HEK293 (cell line): ENCODE data around the gene SPECC1.

Source experiments
- CTCF ChIA-PET: fragments of 350-600 bp; formaldehyde crosslinking; extraction: SDS; loops from one replicate; lab custom pipeline; 2021; ENCODE audit warnings: antibody characterized with exemption; lab: Yijun Ruan, JAX
- POLR2A ChIA-PET: fragments of 300-600 bp; formaldehyde crosslinking; extraction: SDS; loops from one replicate; lab custom pipeline; 2020; ENCODE audit warnings: antibody characterized with exemption, inconsistent platforms; lab: Yijun Ruan, JAX
- H3K27ac ChIP-seq: fragments of 200-500 bp; sonication (Bioruptor generic); 2 replicates; pipeline ENCODE4 v1.5.1; 2014; ENCODE audit warnings: low read depth, low read length, control low read depth, inconsistent platforms; ENCODE audit errors: extremely low read depth
- H3K36me3 ChIP-seq, 2 experiments: fragments of 200-500 bp in 1 of 2; sonication (Bioruptor generic) in 1 of 2; 1 replicate in 1 of 2; 2 replicates in 1 of 2; pipeline ENCODE4 v1.5.1; 2014 to 2017; ENCODE audit warnings: inconsistent platforms in 2 of 2, low read length in 2 of 2; ENCODE audit not compliant: control insufficient read depth in 2 of 2, insufficient read depth in 1 of 2
- H3K4me1 ChIP-seq: fragments of 200-500 bp; sonication (Bioruptor generic); 2 replicates; pipeline ENCODE4 v1.5.1; 2014; ENCODE audit warnings: mild to moderate bottlenecking, low read length, inconsistent platforms; ENCODE audit not compliant: control insufficient read depth, insufficient read depth
- H3K4me3 ChIP-seq: 2 replicates; pipeline ENCODE4 v1.5.1; 2011; ENCODE audit warnings: low read depth, mild to moderate bottlenecking, control low read depth, low read length, moderate library complexity
- H3K9me3 ChIP-seq: fragments of 200-500 bp; sonication (Bioruptor generic); 2 replicates; pipeline ENCODE4 v1.5.1; 2014; ENCODE audit warnings: low read depth, low read length, inconsistent platforms; ENCODE audit not compliant: control insufficient read depth, insufficient read depth
- EGR2 ChIP-seq: fragments of 450-650 bp; formaldehyde crosslinking; IDR thresholded peaks from 2 replicates; pipeline ENCODE4 v1.5.1; 2016; ENCODE audit warnings: low read depth, missing biosample characterization, missing genetic modification characterization
- GLIS2 ChIP-seq: fragments of 450-650 bp; formaldehyde crosslinking; IDR thresholded peaks from 2 replicates; pipeline ENCODE4 v1.5.1; 2016; ENCODE audit warnings: missing biosample characterization, missing genetic modification characterization
- ZFHX2 ChIP-seq: fragments of 450-650 bp; formaldehyde crosslinking; conservative IDR thresholded peaks from 2 replicates; pipeline ENCODE4 v1.5.1; 2016; ENCODE audit warnings: missing biosample characterization, missing genetic modification characterization
- ZFP37 ChIP-seq: fragments of 450-650 bp; formaldehyde crosslinking; IDR thresholded peaks from 2 replicates; pipeline ENCODE4 v1.5.1; 2016; ENCODE audit warnings: missing biosample characterization, missing genetic modification characterization
- ZNF202 ChIP-seq: fragments of 450-650 bp; formaldehyde crosslinking; IDR thresholded peaks from 2 replicates; pipeline ENCODE4 v1.5.1; 2016; ENCODE audit warnings: missing biosample characterization, missing genetic modification characterization, borderline replicate concordance
- ZNF266 ChIP-seq: fragments of 450-650 bp; formaldehyde crosslinking; IDR thresholded peaks from 2 replicates; pipeline ENCODE4 v1.5.1; 2016; ENCODE audit warnings: missing biosample characterization, missing genetic modification characterization, low read depth
- ZNF394 ChIP-seq: fragments of 450-650 bp; formaldehyde crosslinking; IDR thresholded peaks from 2 replicates; pipeline ENCODE4 v1.5.1; 2016; ENCODE audit warnings: missing biosample characterization, missing genetic modification characterization, mild to moderate bottlenecking, moderate library complexity, borderline replicate concordance
- ZNF596 ChIP-seq: fragments of 450-650 bp; IDR thresholded peaks from 2 replicates; pipeline ENCODE4 v1.5.0; 2018; ENCODE audit warnings: missing biosample characterization, mild to moderate bottlenecking, missing genetic modification characterization, moderate library complexity
- ZNF777 ChIP-seq: fragments of 450-650 bp; formaldehyde crosslinking; IDR thresholded peaks from 2 replicates; pipeline ENCODE4 v1.5.1; 2017; ENCODE audit warnings: missing biosample characterization, missing genetic modification characterization, borderline replicate concordance
- TF ChIP-seq, protein P1 (sequence below): fragments of 450-650 bp; formaldehyde crosslinking; IDR thresholded peaks from 2 replicates; pipeline ENCODE4 v1.5.1; 2016; ENCODE audit warnings: missing biosample characterization, missing genetic modification characterization
- TF ChIP-seq, protein P2 (sequence below): fragments of 450-650 bp; formaldehyde crosslinking; IDR thresholded peaks from 2 replicates; pipeline ENCODE4 v1.5.1; 2016; ENCODE audit warnings: missing biosample characterization, missing genetic modification characterization
- TF ChIP-seq, protein P3 (sequence below): fragments of 450-650 bp; formaldehyde crosslinking; IDR thresholded peaks from 2 replicates; pipeline ENCODE4 v1.5.1; 2016; ENCODE audit warnings: missing biosample characterization, missing genetic modification characterization
- TF ChIP-seq, protein P4 (sequence below): fragments of 450-650 bp; formaldehyde crosslinking; IDR thresholded peaks from 2 replicates; pipeline ENCODE4 v1.5.1; 2016; ENCODE audit warnings: missing biosample characterization, missing genetic modification characterization

SPECC1 gene

DNA sequence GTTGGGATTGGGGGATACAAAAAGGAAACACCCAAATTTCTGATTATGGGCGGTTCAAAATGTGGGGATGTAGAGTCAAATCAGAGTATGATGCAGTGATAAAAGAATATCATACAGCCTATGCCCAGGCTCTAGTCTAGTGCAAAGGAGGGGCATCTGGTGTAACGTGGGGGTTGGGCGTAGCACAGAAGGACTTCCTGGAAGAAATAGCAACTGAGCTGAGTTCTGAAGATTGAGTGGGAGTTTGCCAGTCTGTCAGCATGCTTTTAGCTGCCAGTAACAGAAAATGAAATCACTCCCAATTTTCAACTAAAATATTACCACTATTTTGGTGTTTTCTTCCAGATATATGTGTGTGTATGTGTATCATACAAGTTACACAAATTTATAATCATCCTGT is 196.9 kb downstream of the SPECC1 start:
- H3K4me1 ChIP-seq = peaks cover 9% of the 10 kb centered on the region; the same call in 1 of the 2 replicates
- H3K4me3 ChIP-seq = no peak overlapping the region
- no peak for TF ChIP-seq GLIS2 (tag by site-specific recombination)
- TF ChIP-seq ZNF777 (tag by site-specific recombination) = no peak
- TF ChIP-seq ZFHX2 (tag by site-specific recombination) = peak; percentile 50; the same call in 1 of the 2 replicates
- TF ChIP-seq EGR2 = 0 out of 2 replicates have a peak, but pooled peaks have one; percentile 35
- TF ChIP-seq ZFP37 = no peak
- TF ChIP-seq ZNF394 (tag by site-specific recombination) = no peak
- TF ChIP-seq ZNF202 = no peak
- TF ChIP-seq, protein P1, sequence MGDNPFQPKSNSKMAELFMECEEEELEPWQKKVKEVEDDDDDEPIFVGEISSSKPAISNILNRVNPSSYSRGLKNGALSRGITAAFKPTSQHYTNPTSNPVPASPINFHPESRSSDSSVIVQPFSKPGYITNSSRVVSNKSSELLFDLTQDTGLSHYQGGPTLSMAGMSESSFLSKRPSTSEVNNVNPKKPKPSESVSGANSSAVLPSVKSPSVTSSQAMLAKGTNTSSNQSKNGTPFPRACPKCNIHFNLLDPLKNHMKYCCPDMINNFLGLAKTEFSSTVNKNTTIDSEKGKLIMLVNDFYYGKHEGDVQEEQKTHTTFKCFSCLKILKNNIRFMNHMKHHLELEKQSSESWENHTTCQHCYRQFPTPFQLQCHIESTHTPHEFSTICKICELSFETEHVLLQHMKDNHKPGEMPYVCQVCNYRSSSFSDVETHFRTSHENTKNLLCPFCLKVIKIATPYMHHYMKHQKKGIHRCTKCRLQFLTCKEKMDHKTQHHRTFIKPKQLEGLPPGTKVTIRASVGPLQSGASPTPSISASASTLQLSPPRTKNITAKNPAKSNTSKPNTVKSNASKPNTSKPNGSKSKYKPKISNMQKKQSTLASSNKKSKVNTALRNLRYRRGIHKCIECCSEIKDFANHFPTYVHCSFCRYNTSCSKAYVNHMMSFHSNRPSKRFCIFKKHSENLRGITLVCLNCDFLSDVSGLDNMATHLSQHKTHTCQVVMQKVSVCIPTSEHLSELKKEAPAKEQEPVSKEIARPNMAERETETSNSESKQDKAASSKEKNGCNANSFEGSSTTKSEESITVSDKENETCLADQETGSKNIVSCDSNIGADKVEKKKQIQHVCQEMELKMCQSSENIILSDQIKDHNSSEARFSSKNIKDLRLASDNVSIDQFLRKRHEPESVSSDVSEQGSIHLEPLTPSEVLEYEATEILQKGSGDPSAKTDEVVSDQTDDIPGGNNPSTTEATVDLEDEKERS (tag by site-specific recombination) = no peak
- TF ChIP-seq, protein P2, sequence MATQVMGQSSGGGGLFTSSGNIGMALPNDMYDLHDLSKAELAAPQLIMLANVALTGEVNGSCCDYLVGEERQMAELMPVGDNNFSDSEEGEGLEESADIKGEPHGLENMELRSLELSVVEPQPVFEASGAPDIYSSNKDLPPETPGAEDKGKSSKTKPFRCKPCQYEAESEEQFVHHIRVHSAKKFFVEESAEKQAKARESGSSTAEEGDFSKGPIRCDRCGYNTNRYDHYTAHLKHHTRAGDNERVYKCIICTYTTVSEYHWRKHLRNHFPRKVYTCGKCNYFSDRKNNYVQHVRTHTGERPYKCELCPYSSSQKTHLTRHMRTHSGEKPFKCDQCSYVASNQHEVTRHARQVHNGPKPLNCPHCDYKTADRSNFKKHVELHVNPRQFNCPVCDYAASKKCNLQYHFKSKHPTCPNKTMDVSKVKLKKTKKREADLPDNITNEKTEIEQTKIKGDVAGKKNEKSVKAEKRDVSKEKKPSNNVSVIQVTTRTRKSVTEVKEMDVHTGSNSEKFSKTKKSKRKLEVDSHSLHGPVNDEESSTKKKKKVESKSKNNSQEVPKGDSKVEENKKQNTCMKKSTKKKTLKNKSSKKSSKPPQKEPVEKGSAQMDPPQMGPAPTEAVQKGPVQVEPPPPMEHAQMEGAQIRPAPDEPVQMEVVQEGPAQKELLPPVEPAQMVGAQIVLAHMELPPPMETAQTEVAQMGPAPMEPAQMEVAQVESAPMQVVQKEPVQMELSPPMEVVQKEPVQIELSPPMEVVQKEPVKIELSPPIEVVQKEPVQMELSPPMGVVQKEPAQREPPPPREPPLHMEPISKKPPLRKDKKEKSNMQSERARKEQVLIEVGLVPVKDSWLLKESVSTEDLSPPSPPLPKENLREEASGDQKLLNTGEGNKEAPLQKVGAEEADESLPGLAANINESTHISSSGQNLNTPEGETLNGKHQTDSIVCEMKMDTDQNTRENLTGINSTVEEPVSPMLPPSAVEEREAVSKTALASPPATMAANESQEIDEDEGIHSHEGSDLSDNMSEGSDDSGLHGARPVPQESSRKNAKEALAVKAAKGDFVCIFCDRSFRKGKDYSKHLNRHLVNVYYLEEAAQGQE = no peak
- no peaks in the 10 kb centered on the region for H3K9me3 ChIP-seq
- POLR2A ChIA-PET = interaction anchor here (1.4 kb wide), 2 partner anchors 50 to 213 kb away, joined by 3 read pairs; no protein-coding TSS in a partner anchor
- peaks cover 0 to 10% of the 10 kb centered on the region in 2 experiments; a peak in 1 of 3 replicates for H3K36me3 ChIP-seq
- CTCF ChIA-PET = interaction anchor here (0.6 to 5.1 kb wide), 5 partner anchors 18 to 196 kb away, joined by 3 to 25 read pairs (median 4); no protein-coding TSS in a partner anchor
- no peak overlapping the region for H3K27ac ChIP-seq

DNA sequence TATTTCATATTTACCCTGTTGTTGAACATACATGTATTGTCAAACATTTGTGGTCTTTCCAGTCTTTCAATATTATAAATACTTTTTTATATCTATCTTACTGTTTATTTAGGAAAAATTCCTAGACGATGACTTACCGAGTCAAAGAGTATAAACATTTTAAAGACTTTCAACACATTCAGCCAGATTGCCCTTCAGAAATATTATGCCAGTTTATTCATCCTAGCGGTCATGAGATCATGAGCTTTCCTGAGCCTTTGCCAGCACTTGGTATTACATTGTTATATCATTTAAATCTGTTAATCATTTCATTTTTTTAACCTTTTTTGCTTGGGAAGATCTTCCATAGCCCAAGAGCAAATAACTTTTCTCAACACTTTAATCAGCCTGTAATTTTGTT is 197.4 kb downstream of the SPECC1 start:
- no peak overlapping the region for H3K27ac ChIP-seq
- no peaks in the 10 kb centered on the region for H3K9me3 ChIP-seq
- H3K4me1 ChIP-seq = peaks cover 9% of the 10 kb centered on the region; the same call in 1 of the 2 replicates
- peaks cover 0 to 12% of the 10 kb centered on the region in 2 experiments; a peak in 1 of 3 replicates for H3K36me3 ChIP-seq
- ChIA-PET POLR2A (interaction anchor here (1.4 kb wide), 2 partner anchors 51 to 214 kb away, joined by 3 read pairs; no protein-coding TSS in a partner anchor), CTCF (interaction anchor here (0.6 to 5.1 kb wide), 6 partner anchors 12 to 214 kb away, joined by 3 to 25 read pairs (median 6); no protein-coding TSS in a partner anchor)
- H3K4me3 ChIP-seq = no peak overlapping the region
- TF ChIP-seq, protein P3, sequence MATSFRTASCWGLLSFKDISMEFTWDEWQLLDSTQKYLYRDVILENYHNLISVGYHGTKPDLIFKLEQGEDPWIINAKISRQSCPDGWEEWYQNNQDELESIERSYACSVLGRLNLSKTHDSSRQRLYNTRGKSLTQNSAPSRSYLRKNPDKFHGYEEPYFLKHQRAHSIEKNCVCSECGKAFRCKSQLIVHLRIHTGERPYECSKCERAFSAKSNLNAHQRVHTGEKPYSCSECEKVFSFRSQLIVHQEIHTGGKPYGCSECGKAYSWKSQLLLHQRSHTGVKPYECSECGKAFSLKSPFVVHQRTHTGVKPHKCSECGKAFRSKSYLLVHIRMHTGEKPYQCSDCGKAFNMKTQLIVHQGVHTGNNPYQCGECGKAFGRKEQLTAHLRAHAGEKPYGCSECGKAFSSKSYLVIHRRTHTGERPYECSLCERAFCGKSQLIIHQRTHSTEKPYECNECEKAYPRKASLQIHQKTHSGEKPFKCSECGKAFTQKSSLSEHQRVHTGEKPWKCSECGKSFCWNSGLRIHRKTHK (tag by site-specific recombination) = no peak
- no peak for TF ChIP-seq ZNF266
- TF ChIP-seq ZNF596 = no peak
- TF ChIP-seq, protein P4, sequence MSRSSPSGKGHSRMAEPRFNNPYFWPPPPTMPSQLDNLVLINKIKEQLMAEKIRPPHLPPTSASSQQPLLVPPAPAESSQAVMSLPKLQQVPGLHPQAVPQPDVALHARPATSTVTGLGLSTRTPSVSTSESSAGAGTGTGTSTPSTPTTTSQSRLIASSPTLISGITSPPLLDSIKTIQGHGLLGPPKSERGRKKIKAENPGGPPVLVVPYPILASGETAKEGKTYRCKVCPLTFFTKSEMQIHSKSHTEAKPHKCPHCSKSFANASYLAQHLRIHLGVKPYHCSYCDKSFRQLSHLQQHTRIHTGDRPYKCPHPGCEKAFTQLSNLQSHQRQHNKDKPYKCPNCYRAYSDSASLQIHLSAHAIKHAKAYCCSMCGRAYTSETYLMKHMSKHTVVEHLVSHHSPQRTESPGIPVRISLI (tag by site-specific recombination) = no peak
- TF ChIP-seq, all 188 proteins: peak for 0
